Fibroblast of skin of left biceps (primary cell): ENCODE measurements around the gene HMCN1.
"Not testable (repeated sequence)": the region's sequence is repeated elsewhere in the genome, so short reads cannot be mapped to it uniquely, and the experiment has no call there.

Source experiments
- DNase-seq, 2 experiments: peaks; one replicate each; pipeline ENCODE4 v3.0.0-alpha.2; 2013; ENCODE audit warnings: low read depth in 2 of 2

Gene HMCN1

DNA sequence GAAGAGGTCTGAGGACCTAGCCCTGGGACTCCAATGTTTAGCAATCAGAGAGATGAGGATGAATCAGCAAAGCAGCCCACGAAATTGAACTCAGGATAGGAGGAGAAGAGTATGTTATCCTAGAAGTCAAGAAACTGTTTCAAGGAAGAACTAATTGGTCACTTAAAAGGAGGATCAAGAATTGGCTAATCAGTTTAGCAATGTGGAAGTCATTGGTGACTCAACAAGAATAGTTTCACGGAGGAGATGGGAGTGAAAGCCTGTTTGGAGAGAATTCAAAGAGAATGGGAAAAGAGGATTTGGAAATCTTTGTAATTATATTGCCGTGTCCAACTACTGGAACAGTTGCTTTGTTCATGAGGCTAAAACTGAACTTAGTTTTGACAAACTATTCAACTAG, 7.4 kb downstream of the HMCN1 start:
- no peak for DNase-seq

- no peak for DNase-seq
Observed at GRCh38 chr1:185742403-185742802, 8.2 kb downstream of the HMCN1 start.

DNA sequence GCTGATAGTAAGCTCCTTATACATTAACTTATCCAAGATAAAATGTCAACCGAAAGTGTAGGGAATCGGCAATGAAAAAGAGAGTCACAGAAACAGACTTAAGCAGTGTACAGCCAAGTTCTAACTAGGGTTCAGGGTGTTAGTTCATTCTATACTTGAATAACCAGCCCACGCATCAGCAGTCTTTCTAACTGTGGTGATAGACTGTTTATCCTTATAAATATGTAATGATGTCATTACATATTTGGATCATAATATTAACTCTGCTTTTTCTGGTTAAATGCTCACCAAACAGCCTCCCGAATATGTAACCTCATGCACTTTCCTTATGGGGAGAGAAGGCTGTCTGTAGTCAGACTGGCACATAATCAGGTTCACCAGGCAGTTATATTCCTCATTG, 11.0 kb downstream of the HMCN1 start:
- no peak for DNase-seq

- DNase-seq, result no peak
Observed at GRCh38 chr1:185759061-185759460, 24.9 kb downstream of the HMCN1 start.

DNA sequence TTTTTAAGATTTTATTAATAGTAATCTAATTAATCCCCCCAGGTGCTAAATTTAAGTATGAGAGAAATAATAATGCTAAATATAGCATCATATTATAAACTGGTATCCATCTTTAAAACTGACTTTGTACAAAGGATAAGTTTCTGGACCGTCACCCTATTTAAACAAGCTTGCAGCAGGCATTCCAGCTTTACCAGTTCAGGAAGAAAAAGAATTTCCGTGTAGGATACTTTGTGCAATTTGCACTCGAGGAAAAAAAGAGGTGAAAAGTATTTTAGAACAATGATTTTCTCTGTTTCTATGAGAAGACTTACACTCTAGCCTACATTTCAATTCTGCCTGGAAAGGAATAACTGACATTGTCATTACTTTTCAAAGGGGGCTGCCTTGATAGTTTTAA, 27.6 kb downstream of the HMCN1 start:
- DNase-seq, result no peak

DNA sequence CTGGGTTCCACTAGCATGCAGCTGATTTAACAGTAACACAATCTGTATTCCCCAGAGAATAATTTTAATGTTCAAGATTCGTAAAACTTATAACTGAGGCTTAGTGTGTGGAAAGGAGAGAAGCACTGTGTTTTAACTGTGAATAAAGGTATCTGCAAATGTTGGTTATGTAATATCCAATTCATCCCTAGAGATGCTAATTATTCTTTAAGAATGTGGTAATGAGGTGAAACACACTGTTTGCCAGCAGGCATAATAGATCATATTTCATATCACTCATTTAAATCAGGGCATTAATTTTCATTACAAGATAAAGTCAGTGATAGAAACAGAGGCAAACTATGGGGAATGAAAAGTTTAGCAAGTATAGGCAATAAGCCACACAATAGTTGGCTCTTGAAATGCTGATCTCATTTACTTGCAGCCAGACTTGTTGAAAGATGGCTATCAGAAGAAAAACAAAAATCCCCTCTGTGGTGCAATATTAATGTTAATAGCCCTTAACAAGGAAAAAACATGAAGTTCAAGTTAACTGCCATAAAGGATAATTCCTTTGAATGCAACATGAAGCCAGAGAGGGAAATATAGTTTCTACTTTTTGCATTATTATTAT, 33.4 kb downstream of the HMCN1 start:
- no peak for DNase-seq

DNA sequence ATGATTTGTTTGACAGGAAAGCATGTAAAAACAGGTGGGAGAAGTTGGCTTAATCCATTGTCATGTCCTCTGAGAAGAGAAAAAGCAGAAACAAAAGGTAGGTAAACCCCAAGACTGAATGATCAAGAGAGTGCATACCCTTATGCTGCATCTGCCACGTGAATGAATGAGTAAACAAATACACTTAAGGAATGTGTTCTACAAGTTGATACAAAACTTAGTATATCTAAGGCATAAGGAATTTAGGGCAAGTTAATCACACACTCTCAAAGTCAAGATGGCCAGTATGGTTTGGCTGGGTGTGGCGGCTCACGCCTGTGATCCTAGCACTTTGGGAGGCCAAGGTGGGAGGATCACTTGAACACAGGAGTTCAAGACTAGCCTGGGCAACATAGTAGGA, 34.2 kb downstream of the HMCN1 start:
- no peak for DNase-seq

GRCh38 chr1:185769136-185769535, 34.9 kb downstream of the HMCN1 start:
- DNase-seq, result no peak

GRCh38 chr1:185774394-185774793, 40.2 kb downstream of the HMCN1 start:
- peak; percentile 47 to 51 for DNase-seq

DNA sequence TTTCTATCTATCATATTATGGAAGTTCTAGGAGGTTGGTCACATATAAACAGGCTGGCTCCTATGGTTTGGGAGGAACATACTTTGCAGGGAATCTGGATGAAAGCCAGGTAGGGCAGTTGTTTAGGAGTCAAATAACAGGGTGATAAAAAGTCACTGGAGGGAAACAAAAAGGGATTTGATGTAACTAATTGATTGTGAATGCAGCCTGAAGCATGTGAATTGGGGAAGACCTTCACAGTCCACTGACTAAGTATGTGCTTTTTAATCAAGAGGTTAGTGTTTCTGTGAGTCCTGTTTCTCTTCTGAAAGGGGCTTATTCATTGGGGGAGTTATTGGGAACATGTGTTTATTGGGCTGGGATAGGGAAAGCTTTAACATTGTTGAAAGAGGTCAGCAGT, 41.3 kb downstream of the HMCN1 start:
- no peak for DNase-seq

GRCh38 chr1:185776522-185776921, 42.3 kb downstream of the HMCN1 start:
- no peak for DNase-seq

GRCh38 chr1:185783860-185784259, 49.7 kb downstream of the HMCN1 start:
- not testable (repeated sequence) for DNase-seq

DNA sequence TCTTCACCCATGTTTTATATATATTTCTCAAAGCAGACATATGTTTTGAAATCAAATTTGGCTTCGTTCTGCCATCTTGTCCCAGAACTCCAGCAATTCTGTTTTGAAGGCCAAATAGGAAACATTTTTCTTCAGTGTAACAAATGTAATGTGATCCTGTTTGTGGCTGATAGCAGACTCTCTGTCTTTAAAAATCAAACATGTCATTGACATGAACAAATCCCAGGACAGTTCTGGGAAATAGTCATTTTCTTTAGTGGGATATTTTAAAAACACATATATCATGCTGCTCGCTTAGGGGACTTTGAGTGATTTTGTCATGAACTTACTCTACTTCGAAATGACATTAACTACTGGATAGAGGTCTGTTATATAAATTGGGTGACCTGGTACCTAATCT, 51.4 kb downstream of the HMCN1 start:
- DNase-seq, result no peak

GRCh38 chr1:185786524-185786923, 52.3 kb downstream of the HMCN1 start:
- peak; percentile 82 to 89 for DNase-seq

GRCh38 chr1:185787238-185787637, 53.0 kb downstream of the HMCN1 start:
- no peak for DNase-seq

DNA sequence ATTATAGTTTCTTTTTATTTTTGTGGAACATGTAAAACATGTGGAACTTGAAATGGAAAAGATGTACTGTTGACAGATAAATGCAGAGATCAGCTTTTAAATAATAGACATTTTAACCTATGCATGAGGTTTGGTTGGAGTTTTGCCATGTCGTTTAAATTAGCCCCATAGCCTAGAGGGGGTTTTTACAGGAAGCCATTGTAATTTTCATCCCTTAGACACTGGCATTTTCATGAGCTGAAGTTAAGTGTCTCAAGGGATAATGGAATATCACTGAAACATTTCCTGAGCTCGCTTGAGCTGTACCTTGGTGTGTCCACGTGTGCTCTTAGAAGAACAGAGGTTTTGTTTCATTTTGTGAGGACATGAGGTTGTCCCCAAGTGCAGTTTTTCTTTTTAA, 54.2 kb downstream of the HMCN1 start:
- no peak for DNase-seq

- DNase-seq, result no peak
Observed at GRCh38 chr1:185789501-185790193, 55.5 kb downstream of the HMCN1 start.

DNA sequence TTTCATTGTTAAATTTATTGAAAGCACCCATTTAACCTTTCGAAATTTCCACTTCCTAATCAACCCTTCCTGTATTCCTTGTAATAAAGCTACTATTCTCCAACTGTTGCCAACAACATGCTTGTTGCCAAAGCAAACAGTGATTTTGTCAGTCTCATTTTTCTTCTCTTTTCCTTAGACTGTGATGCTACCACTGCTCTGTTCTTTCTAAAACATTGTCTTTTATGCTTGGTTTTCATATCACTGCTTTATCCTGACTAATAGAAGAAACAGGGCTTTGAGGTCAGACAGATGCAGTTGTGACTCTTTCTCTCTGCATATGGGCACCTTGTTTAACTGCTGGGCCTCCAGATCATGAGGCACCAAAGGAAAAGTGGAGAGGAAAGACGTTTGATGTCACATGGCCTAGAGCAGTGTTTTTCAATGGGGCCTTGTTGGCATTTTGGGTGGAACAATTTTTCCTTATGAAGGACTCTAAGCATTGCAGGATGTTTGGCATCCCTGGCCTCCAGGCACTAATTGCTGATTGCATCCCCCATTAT, 56.1 kb downstream of the HMCN1 start:
- DNase-seq, result no peak

DNA sequence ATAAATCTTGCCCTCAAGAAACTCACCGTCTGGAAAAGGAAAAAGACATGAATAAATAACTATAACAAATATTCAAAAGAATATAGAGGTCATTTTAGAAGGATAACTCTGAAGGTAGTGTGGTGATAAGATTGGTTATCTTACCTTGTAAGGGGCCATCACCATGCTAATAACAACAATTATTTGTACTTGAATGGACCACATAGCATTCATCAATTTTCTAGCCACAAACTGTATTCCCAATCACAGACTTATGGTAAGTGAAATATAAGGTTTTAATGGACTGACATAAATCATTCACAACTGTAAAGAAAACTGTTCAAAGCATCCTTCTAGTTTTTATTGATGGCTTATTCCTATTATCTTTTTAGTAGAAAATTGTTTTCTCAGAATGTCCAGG, 57.8 kb downstream of the HMCN1 start:
- DNase-seq, result no peak

DNA sequence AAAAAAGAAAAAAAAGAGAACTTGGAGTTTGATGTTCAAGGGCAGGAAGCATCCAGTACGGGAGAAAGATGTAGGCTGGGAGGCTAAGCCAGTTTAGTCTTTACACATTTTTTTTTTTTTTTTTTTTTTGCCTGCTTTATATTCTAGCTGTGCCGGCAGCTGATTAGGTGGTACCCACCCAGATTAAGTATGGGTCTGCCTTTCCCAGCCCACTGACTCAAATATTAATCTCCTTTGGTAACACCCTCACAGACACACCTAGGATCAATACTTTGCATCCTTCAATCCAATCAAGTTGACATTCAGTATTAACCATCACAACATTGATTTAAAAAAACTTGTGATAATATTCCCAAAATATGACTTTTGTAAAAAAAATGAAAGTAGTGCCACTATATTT, 60.3 kb downstream of the HMCN1 start:
- not testable (repeated sequence) for DNase-seq

GRCh38 chr1:185795181-185795580, 61.0 kb downstream of the HMCN1 start:
- DNase-seq, result peak in 1 of 2 experiments; percentile 63

- no peak for DNase-seq
Observed at GRCh38 chr1:185798505-185798904, 64.3 kb downstream of the HMCN1 start.

GRCh38 chr1:185803241-185803640, 69.0 kb downstream of the HMCN1 start:
- no peak for DNase-seq
